UCSD-AML1 (cell line): Measurements from ENCODE around the gene DIO3.
"Not testable (repeated sequence)": the region's sequence is repeated elsewhere in the genome, so short reads cannot be mapped to it uniquely, and the experiment has no call there.

Source experiments
- DNase-seq: peaks from one replicate; lab custom pipeline; 2025; ENCODE audit not compliant: unreplicated experiment; lab: John Stamatoyannopoulos, UW

DIO3 gene

DNA sequence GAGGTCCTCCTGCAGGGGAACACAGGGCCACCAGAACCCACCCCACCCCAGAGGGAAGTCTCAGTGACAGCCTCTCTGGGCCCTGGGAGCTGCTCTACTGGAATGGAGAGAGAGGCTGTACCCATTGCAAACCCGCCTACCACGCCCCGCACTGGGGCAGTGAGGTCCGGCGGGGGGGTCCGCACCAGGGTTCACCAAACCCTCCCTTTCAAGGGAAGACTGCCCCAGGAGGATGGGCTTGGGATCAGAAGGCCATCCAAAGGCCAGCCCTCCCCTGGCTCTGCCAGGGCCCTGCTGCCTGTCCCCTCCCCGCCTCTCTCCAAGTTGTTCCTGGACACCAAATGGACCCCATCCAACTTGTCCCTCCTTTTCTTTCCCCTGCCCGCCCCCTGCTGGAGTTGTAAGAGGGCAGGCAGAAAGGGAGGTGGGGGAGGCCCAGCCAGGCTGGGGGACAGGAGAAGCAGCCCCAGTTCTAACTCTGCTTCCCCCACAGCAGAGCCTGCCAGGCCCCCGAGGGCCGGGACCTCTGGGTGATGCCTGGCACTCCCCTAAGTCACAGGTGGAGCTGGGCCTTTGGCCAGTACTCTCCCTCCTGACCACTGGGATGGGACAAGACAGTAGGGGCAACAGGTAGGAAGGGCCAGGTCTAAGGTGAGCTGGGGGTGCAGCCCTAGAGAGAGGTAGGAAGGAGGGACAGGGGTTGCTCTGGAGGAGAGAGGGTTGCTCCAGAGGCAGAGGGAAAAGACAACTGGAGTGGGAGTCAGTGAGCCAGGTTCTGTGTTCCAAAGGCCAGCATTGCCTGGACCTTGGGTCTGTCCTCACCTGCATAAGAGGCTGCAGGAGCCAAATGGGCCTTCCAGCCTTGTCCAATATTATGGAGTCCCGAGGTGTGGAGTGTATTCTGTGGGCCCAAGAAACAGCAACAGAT lies 3.2 kb upstream of the DIO3 start:
- no peak for DNase-seq

GRCh38 chr14:101558739-101559240 lies 2.5 kb upstream of the DIO3 start:
- no peak for DNase-seq

GRCh38 chr14:101559250-101559623 lies 2.1 kb upstream of the DIO3 start:
- DNase-seq = no peak

DNA sequence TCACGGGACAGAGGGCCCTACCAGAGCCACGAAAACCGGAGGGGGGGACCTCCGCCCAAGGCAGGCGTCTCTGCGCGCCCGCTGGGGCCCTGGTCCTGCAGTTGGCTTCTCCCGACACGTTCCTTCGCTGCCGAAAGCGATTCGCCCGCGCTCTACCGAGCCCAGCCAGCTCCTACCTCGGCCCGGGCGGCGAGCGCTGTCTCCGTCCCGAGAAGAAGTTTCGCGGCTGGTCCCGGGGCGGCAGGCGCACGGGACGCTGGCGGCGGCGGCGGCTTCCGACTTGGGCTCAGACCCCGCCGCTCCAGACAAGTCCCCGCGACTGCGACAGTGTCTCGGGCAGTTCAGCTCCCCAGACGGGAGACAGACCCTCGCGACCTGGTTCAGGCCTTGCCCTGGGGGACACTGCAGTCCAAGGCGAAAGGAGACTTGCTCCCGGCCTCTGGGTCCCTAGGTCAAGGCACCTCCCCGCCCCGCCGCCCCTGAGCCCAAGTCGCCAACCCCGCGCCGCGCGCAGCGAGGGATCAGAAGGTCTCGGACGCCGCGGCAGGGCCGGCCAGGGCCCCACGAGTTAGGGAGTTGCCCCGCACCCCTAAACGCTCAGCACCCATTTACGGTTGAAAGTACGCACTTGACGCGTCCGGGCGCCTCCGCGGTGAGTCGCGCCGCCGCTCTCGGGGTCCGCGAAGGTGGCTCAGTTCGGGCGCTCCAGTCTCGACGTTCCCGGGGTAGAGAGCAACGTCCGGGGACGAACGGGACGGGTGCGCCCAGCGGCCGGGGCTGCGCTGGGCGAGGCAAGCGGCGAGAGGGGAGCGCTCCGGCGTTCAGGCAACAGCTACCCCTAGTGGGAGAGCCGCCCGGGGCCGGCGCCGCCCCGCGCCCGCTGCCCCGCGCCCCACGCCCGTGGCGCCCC lies 1.4 kb upstream of the DIO3 start:
- no peak for DNase-seq

DNA sequence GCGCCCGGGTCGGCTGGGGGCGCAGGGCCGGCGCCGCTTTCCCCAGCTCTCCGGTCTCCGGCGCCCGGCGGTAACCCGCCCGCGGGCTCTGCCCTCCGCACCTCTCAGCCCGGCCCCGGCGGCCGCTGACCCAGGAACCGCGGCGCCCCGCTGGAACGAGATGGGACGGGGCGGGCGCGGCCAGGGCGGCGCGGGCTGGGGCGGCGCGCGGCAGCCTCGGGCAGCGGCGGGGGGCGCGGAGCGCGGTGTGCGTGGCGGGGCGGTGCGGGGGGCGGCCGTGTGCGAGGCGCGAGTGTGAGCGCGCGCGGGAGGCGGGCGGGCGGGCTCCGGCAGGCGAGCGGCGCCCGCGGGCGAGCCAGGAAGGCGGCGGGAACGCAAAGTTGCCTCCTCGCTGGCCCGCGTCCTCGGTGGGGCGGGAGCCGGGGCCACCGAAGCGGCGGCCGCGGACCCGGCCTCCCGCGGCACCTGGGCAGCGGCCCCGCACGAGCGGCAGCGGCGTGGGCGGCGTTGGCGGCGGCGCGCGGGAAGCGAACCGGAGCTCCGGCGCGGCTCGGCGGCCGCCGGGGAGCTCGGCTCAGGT lies 671 bp upstream of the DIO3 start:
- DNase-seq = no peak

DNA sequence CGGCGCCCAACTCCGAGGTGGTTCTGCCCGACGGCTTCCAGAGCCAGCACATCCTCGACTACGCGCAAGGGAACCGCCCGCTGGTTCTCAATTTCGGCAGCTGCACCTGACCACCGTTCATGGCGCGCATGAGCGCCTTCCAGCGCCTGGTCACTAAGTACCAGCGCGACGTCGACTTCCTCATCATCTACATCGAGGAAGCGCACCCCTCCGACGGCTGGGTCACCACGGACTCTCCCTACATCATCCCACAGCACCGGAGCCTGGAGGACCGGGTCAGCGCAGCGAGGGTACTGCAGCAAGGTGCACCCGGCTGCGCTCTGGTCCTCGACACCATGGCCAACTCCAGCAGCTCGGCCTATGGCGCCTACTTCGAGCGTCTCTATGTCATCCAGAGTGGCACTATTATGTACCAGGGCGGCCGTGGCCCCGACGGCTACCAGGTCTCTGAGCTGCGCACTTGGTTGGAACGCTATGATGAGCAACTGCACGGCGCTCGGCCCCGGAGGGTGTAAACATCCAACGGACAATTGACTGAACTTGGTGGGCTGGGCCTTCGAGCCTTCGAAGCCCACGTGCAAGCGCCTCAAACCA lies 699 bp downstream of the DIO3 start:
- DNase-seq = no peak

DNA sequence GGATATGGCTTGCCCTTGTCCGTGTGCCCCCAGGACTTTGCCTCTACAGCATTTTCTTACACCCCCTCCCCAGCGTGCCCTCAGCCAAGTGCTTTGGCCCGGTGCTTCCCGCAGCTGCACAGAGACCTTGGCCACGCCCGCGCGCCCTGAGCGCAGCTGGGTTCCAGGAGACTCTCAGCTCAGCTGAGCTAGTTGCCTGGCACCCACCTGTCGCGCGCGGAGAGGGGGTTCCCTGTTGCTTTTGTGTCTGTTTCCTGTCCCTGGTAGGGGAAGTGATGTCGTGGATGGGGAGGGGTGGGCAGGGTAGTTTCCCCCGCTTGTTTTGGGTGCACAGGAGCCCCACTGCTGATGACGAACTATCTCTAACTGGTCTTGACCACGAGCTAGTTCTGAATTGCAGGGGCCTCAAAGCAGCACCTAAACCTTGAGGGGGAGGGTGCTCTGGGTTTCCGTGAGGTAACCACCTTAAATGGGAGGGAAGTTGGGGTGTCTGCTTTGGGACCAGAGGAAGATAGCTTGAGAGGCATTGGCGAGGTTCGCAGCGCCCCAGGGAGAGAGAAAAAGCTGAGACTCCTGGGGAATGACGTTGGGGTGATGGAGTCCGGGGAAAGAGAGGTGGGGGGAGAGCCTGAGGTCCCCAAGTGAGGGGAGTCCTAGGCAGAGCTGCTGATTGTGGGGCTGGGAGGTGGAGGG lies 1.5 kb downstream of the DIO3 start:
- peak; percentile 32 for DNase-seq

DNA sequence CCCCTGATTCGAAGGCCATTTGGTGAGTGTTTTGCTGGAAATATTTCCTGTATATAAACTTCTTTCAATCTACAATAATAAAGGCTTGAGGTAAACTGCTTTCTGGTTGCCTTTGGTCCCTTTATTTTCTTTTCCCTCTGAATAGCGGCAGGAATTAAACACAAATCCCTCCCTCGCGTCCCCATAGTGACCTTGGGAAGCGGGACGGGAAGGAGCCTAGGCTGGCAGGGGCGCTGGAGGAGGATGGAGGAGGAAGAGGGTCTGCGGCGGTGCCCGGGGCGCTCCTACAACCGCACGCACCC lies 2.0 kb downstream of the DIO3 start:
- DNase-seq = no peak

DNA sequence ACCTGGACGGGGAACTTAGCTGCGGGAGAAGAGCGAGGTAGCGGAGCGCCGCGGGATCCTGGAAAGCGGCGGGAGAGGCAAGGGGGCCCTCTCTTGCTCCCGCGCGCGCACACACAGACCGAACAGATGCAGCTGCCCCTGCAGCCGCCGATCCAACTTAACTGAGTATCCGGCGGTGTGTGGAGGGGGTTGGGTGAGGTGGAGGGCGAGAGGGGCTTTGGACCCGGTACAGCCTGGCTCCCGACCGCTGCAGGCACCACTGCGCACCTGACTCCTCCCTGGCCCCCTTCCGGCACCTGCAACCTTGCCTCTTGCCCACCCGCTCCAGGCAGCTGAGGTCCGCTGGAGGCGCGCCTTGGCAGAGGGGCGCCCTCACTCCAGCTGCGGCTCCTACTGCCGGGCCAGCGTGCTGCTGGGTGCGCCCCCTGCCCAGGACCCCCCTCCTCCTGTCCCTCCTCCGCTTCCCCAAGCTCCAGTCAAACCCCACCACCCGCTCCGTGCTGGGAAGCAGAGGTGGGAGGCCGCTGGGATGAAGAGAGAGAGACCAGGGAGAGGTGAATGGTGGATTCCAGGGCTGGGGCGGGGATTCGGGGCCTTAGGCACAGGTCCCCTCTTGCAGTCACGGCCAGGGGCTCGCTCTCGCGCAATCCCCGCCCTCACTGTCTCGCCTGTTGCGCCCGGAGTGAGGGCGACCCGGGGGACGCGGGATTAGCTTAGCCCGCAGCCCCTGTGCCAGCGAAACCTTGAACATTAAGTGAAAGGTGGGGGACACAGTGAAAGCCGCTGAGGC lies 2.6 kb downstream of the DIO3 start:
- no peak for DNase-seq

DNA sequence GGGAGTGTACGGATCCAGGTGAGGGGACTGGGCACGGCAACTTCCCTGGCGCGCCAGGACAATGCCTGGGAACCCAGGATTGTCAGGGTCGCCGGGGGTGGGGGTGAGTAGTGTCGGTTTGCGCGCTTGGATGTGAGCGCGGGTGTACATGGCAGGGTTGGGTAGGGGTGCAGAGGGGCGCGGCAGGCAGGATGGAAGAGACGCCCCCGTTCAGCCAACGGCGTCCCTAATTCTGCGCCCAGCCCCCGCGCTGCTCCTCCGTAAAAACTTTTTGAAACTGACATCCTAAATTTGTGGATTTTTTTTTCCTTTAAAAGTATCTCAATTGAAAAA lies 3.1 kb downstream of the DIO3 start:
- DNase-seq = no peak

DNA sequence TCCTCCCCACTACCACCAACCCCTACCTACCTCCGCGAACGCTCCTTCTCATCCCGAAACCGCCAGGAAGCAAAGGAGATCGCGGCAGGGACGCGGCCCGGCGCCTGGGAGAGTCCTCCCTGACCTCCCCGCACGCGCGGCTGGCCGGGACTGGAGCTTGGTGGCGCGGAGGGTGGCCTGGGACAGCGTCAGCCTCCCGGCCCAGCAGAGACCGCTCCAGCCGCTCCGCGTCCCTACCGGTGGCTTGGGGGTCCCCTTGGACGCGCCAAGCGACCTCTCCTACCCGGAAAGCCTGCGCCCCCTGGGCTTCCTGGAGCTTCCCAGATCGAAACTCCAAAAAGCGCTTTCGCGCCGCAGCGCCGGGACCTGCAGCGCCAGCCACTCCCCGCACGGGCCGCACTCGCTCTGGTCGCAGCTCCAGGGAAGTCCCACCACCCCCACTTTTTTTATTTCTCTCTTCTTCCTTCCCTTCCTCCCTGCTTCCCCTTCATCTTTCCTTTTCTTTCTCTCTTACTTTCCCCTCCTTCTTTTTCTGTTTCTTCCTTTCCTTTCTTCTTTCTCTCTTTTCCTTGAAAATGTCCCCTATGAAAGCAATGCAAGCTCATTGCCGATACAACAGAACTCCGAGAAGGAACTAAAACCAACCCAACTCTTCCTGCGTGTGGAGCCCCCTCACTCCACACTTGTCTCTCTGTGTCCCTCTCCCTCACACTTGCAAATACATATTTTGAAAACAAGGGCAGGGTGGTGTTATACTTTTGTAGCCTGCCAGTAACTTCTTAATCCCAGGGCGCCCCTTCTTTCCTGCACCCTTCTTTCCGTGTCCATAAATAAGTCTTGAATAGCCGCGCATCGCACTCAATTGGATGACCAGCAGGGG lies 3.8 kb downstream of the DIO3 start:
- DNase-seq = no peak

- DNase-seq = no peak
These were observed 6.0 kb downstream of the DIO3 start for GRCh38 chr14:101567252-101567651.

- no peak for DNase-seq
These were observed 9.7 kb downstream of the DIO3 start for GRCh38 chr14:101571004-101571403.

GRCh38 chr14:101572526-101572925 lies 11.2 kb downstream of the DIO3 start:
- not testable (repeated sequence) for DNase-seq

DNA sequence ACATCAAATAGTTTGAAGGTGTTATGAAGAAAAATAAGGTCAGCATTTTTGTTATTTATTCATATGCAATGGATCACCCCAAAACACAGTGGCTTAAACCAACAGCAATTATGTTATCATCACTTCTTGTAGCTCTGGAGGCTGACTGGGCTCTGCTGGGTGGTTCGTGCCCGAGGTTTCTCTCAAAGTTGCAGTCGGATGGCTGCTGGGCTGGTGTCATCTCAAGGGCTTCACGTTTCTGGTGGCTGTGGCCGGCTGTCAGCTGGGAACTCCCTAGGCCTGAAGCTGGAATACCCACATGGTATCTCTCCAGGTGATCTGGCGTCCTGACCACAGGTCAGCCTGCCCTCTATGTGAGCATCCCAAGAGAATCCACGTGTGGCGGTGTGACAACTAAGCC lies 12.0 kb downstream of the DIO3 start:
- DNase-seq = no peak

DNA sequence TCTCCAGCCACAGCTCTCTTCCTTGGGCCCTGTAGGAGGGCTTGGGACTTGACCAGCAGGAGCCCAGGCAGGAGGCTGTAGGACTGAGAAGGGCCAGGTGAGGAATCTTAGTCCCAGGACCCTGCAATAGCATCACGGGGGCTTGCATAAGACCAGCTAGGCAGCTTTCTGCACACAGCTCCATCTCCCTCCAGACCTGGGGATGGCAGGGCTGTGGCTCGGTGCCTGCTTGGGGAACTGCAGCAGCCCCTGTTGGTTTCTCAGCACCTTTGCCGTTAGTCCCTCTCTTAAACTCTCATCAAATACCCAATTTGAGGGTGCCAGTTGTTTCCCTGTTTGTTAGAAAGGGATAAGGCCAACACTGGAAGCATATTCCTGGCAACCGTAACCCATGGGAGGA lies 14.3 kb downstream of the DIO3 start:
- no peak for DNase-seq

- DNase-seq = no peak
These were observed 16.1 kb downstream of the DIO3 start for GRCh38 chr14:101577221-101577909.

DNA sequence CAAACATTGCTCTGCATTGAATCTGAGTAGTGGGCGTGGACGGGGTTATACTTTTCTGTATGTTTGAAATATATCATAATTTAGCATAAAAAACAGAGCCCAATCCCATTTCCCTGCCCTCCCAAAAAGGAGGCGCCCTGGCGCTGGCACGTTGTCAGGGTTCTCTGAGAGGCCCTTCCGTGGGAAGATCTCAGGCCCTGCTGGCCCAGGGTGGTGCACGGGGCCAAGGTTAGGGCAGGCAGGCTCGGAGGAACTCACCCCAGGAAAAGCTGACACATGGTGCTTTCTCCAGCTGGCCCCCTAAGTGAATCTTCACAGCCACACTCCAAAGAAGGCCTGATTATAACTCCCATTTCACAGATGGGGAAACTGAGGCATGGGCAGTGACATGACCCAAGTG lies 17.2 kb downstream of the DIO3 start:
- no peak for DNase-seq
